CMK (cell line): ENCODE measurements around the gene SNED1.

Experiments
- DNase-seq: peaks from one replicate; pipeline ENCODE4 v3.0.0-alpha.2; 2010; ENCODE audit warnings: low read depth

Gene SNED1

GRCh38 chr2:241030333-241030680, 31.9 kb downstream of the SNED1 start:
- no peak for DNase-seq

GRCh38 chr2:241030883-241031282, 32.5 kb downstream of the SNED1 start:
- DNase-seq, result no peak

- DNase-seq, result no peak
Observed at GRCh38 chr2:241031436-241032165, 33.2 kb downstream of the SNED1 start.

GRCh38 chr2:241033336-241033987, 35.0 kb downstream of the SNED1 start:
- DNase-seq, result no peak

- no peak for DNase-seq
Observed at GRCh38 chr2:241033994-241034393, 35.6 kb downstream of the SNED1 start.

- no peak for DNase-seq
Observed at GRCh38 chr2:241034490-241035141, 36.2 kb downstream of the SNED1 start.

- DNase-seq, result no peak
Observed at GRCh38 chr2:241035142-241035817, 36.9 kb downstream of the SNED1 start.

GRCh38 chr2:241035818-241036396, 37.5 kb downstream of the SNED1 start:
- no peak for DNase-seq

GRCh38 chr2:241036397-241036963, 38.1 kb downstream of the SNED1 start:
- DNase-seq, result no peak

- DNase-seq, result no peak
Observed at GRCh38 chr2:241036964-241037421, 38.6 kb downstream of the SNED1 start.

- DNase-seq, result no peak
Observed at GRCh38 chr2:241037498-241037897, 39.1 kb downstream of the SNED1 start.

GRCh38 chr2:241038374-241039180, 40.2 kb downstream of the SNED1 start:
- DNase-seq, result no peak

- no peak for DNase-seq
Observed at GRCh38 chr2:241039416-241039815, 41.0 kb downstream of the SNED1 start.

GRCh38 chr2:241040081-241040803, 41.8 kb downstream of the SNED1 start:
- DNase-seq, result no peak

GRCh38 chr2:241041589-241042158, 43.3 kb downstream of the SNED1 start:
- DNase-seq, result no peak

- no peak for DNase-seq
Observed at GRCh38 chr2:241043581-241043980, 45.2 kb downstream of the SNED1 start.

GRCh38 chr2:241047253-241048010, 49.0 kb downstream of the SNED1 start:
- DNase-seq, result no peak

- DNase-seq, result no peak
Observed at GRCh38 chr2:241048149-241048948, 49.9 kb downstream of the SNED1 start.
